Measurements from ENCODE around the gene TOP2B. TPM values are rescaled to one million over a fixed set of nuclear protein-coding genes. Genes with fewer than 3 reads are reported as not detected.

Gene TOP2B
- polyA plus RNA-seq, 1 donor, result 120 TPM

DNA sequence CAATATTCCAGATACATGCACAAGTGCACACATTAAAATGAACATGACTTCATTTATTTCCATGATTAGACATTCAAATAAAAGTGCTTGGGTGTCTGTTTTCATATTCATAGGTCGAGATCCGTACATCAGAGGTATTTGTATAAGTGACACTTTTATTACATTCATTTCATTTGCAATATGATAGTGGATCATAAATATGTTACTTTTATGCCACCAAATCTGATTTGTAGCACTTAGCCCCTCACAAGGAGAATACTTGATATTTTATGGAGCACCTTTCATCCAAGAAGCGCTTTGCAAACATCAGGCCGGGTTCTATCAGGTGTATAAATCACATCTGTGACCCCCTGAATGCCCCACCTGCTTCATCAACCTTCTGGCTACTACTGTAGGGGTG, 100.6 kb downstream of the TOP2B start:
- H3K27me3 ChIP-seq (ENCODE audit: control insufficient read depth, insufficient read depth, low read length), result no peaks in the 10 kb centered on the region
- H3K9me3 ChIP-seq (ENCODE audit: control insufficient read depth, low read depth, low read length), result no peaks in the 10 kb centered on the region
- H3K4me1 ChIP-seq (ENCODE audit: control insufficient read depth, insufficient read depth, low read length), result no peaks in the 10 kb centered on the region
- peaks cover 2% of the 10 kb centered on the region for H3K36me3 ChIP-seq (ENCODE audit: control insufficient read depth, insufficient read depth, low read length)
- no CpG with 5 or more reads among the region's 4 CpGs for WGBS (ENCODE audit: insufficient coverage, low lambda C conversion rate)
- H3K27ac ChIP-seq (ENCODE audit: low read length), result no peak overlapping the region
- no peak for DNase-seq
- H3K4me3 ChIP-seq (ENCODE audit: low read length), result no peak overlapping the region

DNA sequence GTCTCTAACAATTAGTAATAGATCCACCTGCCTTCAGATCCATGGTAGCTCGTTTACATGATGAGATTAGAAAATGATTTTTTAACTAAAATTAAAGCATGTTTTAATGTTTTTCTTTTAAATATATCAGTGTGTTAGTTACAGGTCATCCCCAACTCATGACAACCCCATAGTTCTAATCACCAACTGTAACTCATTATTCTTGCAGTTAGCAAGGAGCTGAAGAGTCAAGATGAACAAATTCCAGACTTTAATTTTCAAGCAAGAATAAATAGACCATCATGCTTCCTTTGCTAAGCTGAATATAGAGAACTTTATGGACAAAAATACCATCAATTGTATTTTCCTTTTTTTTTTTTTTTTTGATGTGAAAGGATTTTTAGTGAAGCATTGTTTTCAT, 101.1 kb downstream of the TOP2B start:
- no CpG with 5 or more reads among the region's 1 CpG for WGBS (ENCODE audit: insufficient coverage, low lambda C conversion rate)
- Histone ChIP-seq H3K36me3 (ENCODE audit: control insufficient read depth, insufficient read depth, low read length) (peaks cover 2% of the 10 kb centered on the region), H3K9me3 (ENCODE audit: control insufficient read depth, low read depth, low read length) (no peaks in the 10 kb centered on the region), H3K27ac (ENCODE audit: low read length) (no peak overlapping the region), H3K27me3 (ENCODE audit: control insufficient read depth, insufficient read depth, low read length) (no peaks in the 10 kb centered on the region), H3K4me3 (ENCODE audit: low read length) (no peak overlapping the region), H3K4me1 (ENCODE audit: control insufficient read depth, insufficient read depth, low read length) (no peaks in the 10 kb centered on the region)
- no peak for DNase-seq

DNA sequence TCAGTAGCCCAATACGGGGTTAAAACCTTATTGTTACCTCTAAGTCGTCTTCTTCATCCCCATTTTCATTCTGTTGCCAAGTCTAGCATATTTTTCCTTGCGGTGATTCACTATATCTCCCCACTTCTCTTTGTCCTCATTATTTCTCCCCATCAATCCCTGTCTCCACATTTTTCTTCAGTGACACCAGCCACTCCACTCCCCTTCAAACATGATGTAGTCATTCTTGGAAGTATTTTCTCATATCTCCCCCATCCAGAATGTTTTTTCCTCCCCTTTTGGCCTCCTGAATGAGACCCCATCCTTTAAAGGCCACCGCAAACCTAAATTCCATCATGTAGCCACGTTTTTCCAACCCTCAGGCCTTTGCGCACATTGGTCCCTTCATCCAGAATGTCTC, 105.9 kb downstream of the TOP2B start:
- Histone ChIP-seq H3K27ac (ENCODE audit: low read length) (no peak overlapping the region), H3K4me3 (ENCODE audit: low read length) (no peak overlapping the region), H3K36me3 (ENCODE audit: control insufficient read depth, insufficient read depth, low read length) (no peaks in the 10 kb centered on the region), H3K4me1 (ENCODE audit: control insufficient read depth, insufficient read depth, low read length) (no peaks in the 10 kb centered on the region), H3K27me3 (ENCODE audit: control insufficient read depth, insufficient read depth, low read length) (no peaks in the 10 kb centered on the region), H3K9me3 (ENCODE audit: control insufficient read depth, low read depth, low read length) (no peaks in the 10 kb centered on the region)
- DNase-seq, result no peak
- 92% methylated on average over 3 of the region's 6 CpGs for WGBS (ENCODE audit: insufficient coverage, low lambda C conversion rate)

DNA sequence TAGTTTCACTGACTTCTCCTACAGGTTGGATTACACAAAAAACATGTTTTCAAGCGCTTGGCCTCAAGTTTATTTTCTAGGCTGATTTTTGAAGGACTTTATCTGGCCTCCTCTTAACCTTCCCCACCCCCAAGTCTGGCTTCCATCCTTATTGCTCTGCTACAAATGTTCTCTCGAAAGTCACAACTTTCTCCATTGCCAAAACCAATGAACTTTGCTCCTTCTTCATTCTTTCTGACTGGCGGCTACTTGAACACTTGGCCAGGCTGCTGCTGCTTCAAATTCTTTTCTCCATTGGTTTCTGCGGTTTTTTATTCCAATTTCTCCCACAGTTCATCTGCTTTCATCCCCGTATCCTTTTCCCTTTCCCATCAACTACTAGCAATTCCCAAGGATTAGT, 106.6 kb downstream of the TOP2B start:
- H3K9me3 ChIP-seq (ENCODE audit: control insufficient read depth, low read depth, low read length), result no peaks in the 10 kb centered on the region
- no peaks in the 10 kb centered on the region for H3K4me1 ChIP-seq (ENCODE audit: control insufficient read depth, insufficient read depth, low read length)
- no peaks in the 10 kb centered on the region for H3K36me3 ChIP-seq (ENCODE audit: control insufficient read depth, insufficient read depth, low read length)
- no peaks in the 10 kb centered on the region for H3K27me3 ChIP-seq (ENCODE audit: control insufficient read depth, insufficient read depth, low read length)
- H3K27ac ChIP-seq (ENCODE audit: low read length), result no peak overlapping the region
- H3K4me3 ChIP-seq (ENCODE audit: low read length), result no peak overlapping the region
- no peak for DNase-seq
- 81% methylated on average over 5 of the region's 5 CpGs for WGBS (ENCODE audit: insufficient coverage, low lambda C conversion rate)

DNA sequence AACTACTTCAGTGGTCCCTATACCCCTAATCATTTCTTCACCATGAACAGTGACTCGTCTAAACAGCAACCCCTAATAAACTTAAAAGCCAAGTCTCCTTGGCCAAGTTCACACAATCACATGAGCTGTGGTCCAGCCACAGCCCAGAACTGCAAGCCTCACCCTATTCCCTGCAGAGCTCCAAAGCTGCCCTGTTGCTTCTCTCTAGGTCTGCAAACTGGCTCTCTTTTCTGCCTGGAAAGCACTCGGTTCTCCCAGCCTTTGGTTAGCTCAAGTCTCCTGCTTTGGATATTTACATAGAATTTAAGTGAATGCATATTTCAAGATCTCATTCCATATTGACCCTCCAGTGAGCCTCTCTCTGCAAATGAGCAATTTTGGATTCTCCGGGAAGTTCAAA, 107.0 kb downstream of the TOP2B start:
- no peak overlapping the region for H3K4me3 ChIP-seq (ENCODE audit: low read length)
- whole genome bisulfite sequencing (ENCODE audit: insufficient coverage, low lambda C conversion rate), result 100% methylated on average over 1 of the region's 3 CpGs
- H3K9me3 ChIP-seq (ENCODE audit: control insufficient read depth, low read depth, low read length), result no peaks in the 10 kb centered on the region
- DNase-seq, result no peak
- H3K4me1 ChIP-seq (ENCODE audit: control insufficient read depth, insufficient read depth, low read length), result no peaks in the 10 kb centered on the region
- no peaks in the 10 kb centered on the region for H3K36me3 ChIP-seq (ENCODE audit: control insufficient read depth, insufficient read depth, low read length)
- no peaks in the 10 kb centered on the region for H3K27me3 ChIP-seq (ENCODE audit: control insufficient read depth, insufficient read depth, low read length)
- H3K27ac ChIP-seq (ENCODE audit: low read length), result no peak overlapping the region

DNA sequence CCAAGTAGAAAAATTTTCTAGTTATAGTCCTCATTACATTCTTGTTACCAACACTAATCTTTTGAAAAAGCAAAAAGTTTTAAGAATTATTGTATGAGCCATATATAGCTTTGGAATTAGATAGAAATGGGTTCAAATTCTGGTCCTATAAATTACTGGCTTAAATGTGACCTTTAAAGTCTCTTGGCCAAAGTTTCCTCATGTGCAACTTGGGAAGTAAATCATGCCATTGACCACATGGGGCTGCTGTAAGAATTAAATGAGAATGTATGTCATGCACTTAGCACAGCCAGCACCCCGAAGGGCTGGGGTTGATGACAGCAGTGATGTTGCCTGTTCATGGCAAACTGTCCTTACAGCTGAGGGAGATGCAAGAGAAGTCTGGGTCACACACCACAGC, 108.3 kb downstream of the TOP2B start:
- Histone ChIP-seq H3K4me3 (ENCODE audit: low read length) (no peak overlapping the region), H3K9me3 (ENCODE audit: control insufficient read depth, low read depth, low read length) (no peaks in the 10 kb centered on the region), H3K27me3 (ENCODE audit: control insufficient read depth, insufficient read depth, low read length) (no peaks in the 10 kb centered on the region), H3K27ac (ENCODE audit: low read length) (no peak overlapping the region), H3K36me3 (ENCODE audit: control insufficient read depth, insufficient read depth, low read length) (no peaks in the 10 kb centered on the region), H3K4me1 (ENCODE audit: control insufficient read depth, insufficient read depth, low read length) (no peaks in the 10 kb centered on the region)
- WGBS (ENCODE audit: insufficient coverage, low lambda C conversion rate), result no CpG with 5 or more reads among the region's 1 CpG
- DNase-seq, result no peak

DNA sequence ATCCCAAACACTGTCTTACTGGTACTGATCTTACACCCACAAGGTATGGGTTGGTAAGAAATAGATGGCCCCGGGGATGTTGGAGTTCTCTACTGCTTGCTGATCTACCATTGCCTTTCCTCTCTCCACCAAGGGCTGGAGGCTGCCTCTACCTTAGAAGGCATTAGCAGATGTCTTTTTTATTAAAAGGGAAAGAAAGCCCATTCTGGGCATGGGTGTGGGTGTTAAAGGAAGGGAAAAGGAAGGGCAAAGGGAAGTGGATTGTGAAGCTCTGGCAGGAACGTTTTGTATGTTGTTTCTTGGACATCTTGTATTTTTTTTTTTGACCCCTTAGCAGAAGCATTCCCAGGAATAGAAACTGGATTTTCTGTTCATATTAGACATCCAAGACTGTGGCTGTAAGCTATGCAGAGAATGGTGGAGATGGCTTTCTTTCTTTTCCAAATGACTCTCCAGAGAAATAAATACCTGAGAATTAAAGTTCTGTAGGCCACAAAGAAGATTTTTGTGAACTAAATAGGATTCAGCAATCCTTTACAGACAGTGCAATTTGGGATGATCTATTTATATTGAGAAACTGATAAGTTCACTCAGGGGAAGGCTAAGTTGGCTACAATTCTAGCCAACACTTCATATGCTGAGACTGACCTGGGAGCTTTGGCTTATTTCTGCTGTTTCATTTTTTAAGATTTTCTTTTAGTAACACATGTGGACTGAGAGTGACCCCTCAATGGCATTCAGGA, 108.8 kb downstream of the TOP2B start:
- Histone ChIP-seq H3K27me3 (ENCODE audit: control insufficient read depth, insufficient read depth, low read length) (no peaks in the 10 kb centered on the region), H3K36me3 (ENCODE audit: control insufficient read depth, insufficient read depth, low read length) (no peaks in the 10 kb centered on the region), H3K4me3 (ENCODE audit: low read length) (no peak overlapping the region), H3K4me1 (ENCODE audit: control insufficient read depth, insufficient read depth, low read length) (no peaks in the 10 kb centered on the region), H3K9me3 (ENCODE audit: control insufficient read depth, low read depth, low read length) (no peaks in the 10 kb centered on the region), H3K27ac (ENCODE audit: low read length) (no peak overlapping the region)
- no CpG with 5 or more reads among the region's 2 CpGs for WGBS (ENCODE audit: insufficient coverage, low lambda C conversion rate)
- DNase-seq, result no peak

DNA sequence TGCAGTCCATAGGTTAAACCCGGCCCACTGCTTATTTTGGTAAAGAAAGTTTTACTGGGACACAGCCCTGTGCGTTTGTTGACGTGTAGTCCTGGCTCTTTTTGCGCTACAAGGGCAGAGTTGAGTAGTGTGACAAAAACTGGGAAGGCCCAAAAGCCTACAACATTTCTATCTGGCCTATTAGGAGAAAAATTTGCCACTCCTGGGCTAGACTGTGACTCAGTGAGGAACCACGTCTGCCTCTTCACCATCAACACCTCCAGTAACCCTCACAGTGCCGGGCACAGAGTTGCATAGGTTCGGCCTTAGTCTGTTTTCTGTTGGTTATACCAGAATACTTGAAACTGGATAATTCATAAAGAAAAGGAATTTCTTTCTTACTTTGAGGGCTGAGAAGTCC, 110.3 kb downstream of the TOP2B start:
- no peaks in the 10 kb centered on the region for H3K4me1 ChIP-seq (ENCODE audit: control insufficient read depth, insufficient read depth, low read length)
- no peak overlapping the region for H3K4me3 ChIP-seq (ENCODE audit: low read length)
- WGBS (ENCODE audit: insufficient coverage, low lambda C conversion rate), result 70% methylated on average over 2 of the region's 7 CpGs
- no peaks in the 10 kb centered on the region for H3K36me3 ChIP-seq (ENCODE audit: control insufficient read depth, insufficient read depth, low read length)
- H3K27ac ChIP-seq (ENCODE audit: low read length), result no peak overlapping the region
- no peaks in the 10 kb centered on the region for H3K9me3 ChIP-seq (ENCODE audit: control insufficient read depth, low read depth, low read length)
- H3K27me3 ChIP-seq (ENCODE audit: control insufficient read depth, insufficient read depth, low read length), result no peaks in the 10 kb centered on the region
- DNase-seq, result no peak

DNA sequence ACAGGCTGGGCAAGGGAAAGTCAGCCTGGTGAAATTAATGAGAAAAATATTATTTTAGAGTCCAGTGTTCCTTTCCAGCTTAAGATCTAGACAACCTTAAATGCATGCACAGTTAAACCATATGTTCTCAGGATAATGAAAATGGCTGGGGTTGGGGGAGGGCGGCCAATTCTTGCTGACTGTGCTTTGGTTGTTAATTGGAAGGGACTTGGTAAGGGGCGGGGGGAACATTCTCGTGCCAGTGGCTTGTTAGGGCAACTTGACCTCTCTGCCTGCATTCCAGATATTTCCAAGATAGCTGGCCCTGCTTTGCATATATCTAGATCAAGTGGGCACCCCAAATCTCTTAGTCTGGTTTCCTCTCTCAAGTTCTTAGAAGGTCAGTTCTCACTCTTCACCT, 112.5 kb downstream of the TOP2B start:
- Histone ChIP-seq H3K27ac (ENCODE audit: low read length) (no peak overlapping the region), H3K4me1 (ENCODE audit: control insufficient read depth, insufficient read depth, low read length) (no peaks in the 10 kb centered on the region), H3K36me3 (ENCODE audit: control insufficient read depth, insufficient read depth, low read length) (no peaks in the 10 kb centered on the region), H3K4me3 (ENCODE audit: low read length) (no peak overlapping the region), H3K9me3 (ENCODE audit: control insufficient read depth, low read depth, low read length) (no peaks in the 10 kb centered on the region), H3K27me3 (ENCODE audit: control insufficient read depth, insufficient read depth, low read length) (no peaks in the 10 kb centered on the region)
- no CpG with 5 or more reads among the region's 3 CpGs for WGBS (ENCODE audit: insufficient coverage, low lambda C conversion rate)
- DNase-seq, result no peak

DNA sequence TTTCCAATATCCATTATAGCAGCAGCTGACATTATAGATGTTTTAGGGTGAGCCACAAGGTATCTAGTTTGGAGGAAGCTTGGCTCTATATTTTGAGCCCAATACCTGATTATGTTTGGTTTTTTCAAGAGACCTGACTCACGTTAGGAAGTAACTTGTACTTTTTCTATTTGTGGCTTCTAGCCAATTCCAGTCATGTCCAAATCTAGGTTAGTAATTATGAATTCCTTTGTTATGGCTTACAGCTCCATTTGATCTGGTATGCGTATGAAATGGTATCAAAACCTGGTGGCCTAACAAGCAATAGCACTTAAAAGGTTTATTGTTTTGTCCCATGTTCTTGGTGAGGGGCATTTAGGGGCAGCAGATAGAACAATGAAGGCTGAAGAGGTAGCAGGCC, 115.9 kb downstream of the TOP2B start:
- H3K36me3 ChIP-seq (ENCODE audit: control insufficient read depth, insufficient read depth, low read length), result no peaks in the 10 kb centered on the region
- H3K4me3 ChIP-seq (ENCODE audit: low read length), result no peak overlapping the region
- no peaks in the 10 kb centered on the region for H3K27me3 ChIP-seq (ENCODE audit: control insufficient read depth, insufficient read depth, low read length)
- no peak for DNase-seq
- H3K9me3 ChIP-seq (ENCODE audit: control insufficient read depth, low read depth, low read length), result no peaks in the 10 kb centered on the region
- WGBS (ENCODE audit: insufficient coverage, low lambda C conversion rate), result no CpG with 5 or more reads among the region's 2 CpGs
- H3K27ac ChIP-seq (ENCODE audit: low read length), result no peak overlapping the region
- no peaks in the 10 kb centered on the region for H3K4me1 ChIP-seq (ENCODE audit: control insufficient read depth, insufficient read depth, low read length)

DNA sequence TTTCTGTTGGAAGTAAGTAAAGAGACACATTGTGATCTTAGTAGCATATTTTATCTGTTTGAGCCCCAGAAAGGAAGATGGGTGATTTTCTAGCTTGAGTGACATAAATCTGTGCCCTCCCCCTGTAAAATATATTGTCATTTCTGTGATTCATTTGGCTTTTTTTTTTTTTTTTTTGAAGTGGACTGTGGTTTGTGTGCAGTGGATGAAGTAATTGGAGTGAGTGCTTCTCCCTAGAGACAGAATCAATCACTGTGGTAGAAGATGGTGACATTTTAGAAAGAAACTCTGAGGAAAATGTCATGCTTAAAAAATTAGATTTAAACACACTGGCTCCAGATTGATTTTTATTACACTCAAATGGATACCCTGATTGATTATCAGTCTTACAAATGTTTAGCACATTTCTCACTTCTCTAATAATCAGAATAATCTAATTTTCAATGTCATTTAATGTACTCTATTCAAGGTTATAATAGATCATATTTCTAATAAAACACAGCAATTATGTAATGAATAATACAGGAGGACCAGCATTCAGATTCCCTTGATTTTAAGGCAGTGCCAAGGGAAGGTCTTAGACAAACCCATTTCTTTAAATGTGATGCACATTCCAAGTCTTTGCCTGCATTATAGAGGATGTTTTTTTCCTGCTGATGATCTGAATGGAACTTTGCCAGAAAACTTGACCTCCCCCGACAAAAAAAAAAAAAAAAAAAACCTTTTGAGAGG, 116.6 kb downstream of the TOP2B start:
- no peaks in the 10 kb centered on the region for H3K9me3 ChIP-seq (ENCODE audit: control insufficient read depth, low read depth, low read length)
- H3K4me1 ChIP-seq (ENCODE audit: control insufficient read depth, insufficient read depth, low read length), result no peaks in the 10 kb centered on the region
- no peak for DNase-seq
- no CpG with 5 or more reads among the region's 1 CpG for WGBS (ENCODE audit: insufficient coverage, low lambda C conversion rate)
- no peaks in the 10 kb centered on the region for H3K36me3 ChIP-seq (ENCODE audit: control insufficient read depth, insufficient read depth, low read length)
- H3K27me3 ChIP-seq (ENCODE audit: control insufficient read depth, insufficient read depth, low read length), result no peaks in the 10 kb centered on the region
- no peak overlapping the region for H3K27ac ChIP-seq (ENCODE audit: low read length)
- no peak overlapping the region for H3K4me3 ChIP-seq (ENCODE audit: low read length)

Data from large intestine (tissue), 3 donors.